ENCODE data around the gene MAP3K6.
A peak's percentile ranks its signal among the peaks of the same experiment; 100 is the strongest.
"Not testable (repeated sequence)": the region's sequence is repeated elsewhere in the genome, so short reads cannot be mapped to it uniquely, and the experiment has no call there.

The MAP3K6 gene

DNA sequence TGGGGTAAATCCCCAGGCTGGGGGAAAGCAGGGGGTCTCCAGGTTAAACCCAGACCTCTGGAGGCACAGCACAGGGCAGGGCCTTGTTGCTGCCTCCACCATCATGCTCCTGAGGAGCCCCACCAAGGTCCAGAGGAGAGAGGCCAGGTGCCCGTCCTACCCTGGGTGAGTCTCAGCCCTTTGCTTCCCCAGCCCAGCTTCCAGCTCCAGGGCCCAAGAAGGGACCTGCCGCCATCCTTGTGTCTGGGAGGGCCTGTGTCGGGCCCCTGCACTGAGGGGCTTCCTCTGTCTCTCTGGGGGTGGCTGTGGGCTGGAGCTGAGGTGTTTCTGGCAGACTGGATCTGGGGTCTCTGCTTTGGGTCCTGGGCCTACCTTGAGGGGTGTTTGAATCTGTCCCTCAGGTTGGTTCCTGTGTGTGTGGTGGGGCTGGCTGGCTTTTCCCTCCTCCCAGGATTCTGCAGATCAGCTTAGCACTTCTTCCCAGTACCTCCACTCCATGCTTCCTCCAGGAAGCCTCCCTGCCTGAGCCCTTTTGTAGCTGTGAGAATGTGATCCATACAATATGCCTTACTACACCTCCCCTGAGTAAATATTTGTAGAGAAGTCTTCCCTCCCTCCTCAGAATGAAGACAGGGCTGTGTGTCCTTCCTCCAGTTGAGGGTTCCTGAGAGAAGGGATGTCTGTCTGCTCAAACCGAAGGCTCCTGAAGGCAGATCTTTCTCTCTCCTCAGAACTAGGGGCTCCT is 31.8 kb upstream of the MAP3K6 start:
- no peak for DNase-seq (ENCODE audit: low read depth in 1 of 2, low spot score in 1 of 2)

DNA sequence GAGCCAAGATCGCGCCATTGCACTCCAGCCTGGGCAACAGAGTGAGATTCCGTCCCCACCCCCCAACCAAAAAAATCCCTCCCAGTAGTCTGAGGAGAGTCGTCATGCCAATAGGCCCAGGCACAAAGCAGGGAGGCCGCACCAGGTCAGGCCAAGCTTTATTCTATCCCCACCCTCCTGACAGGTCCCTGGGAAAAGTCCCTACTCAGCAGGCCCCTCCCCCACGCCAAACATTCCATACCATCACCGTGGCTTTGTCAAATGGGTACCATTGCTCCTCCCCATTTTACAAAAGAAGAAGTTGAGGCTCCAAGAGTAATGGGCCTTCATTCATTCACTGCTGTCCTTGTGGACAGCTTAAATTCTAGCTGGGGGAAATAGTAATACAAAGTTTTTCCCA is 31.0 kb upstream of the MAP3K6 start:
- DNase-seq (ENCODE audit: low read depth in 1 of 2, low spot score in 1 of 2) = no peak

DNA sequence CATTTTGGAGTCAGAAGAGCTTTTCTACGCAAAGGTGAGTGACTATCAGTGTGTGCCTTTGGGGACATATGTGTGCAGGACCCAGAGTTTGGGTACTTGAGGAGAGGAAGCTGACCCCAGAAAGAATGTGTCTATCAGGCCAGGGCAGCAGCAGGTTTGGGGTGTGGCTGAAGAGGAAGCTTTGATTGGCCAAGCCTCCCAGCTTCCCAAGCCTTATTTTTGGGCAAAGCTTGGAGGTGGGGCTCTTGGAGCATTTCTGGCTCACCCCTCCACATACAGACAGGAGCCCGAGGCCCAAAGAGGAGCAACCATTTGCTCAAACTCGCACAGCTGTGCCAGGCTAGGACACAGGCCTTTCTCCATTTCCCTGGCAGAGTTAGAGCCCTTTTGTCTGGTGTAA is 30.3 kb upstream of the MAP3K6 start:
- DNase-seq (ENCODE audit: low read depth in 1 of 2, low spot score in 1 of 2) = no peak

DNA sequence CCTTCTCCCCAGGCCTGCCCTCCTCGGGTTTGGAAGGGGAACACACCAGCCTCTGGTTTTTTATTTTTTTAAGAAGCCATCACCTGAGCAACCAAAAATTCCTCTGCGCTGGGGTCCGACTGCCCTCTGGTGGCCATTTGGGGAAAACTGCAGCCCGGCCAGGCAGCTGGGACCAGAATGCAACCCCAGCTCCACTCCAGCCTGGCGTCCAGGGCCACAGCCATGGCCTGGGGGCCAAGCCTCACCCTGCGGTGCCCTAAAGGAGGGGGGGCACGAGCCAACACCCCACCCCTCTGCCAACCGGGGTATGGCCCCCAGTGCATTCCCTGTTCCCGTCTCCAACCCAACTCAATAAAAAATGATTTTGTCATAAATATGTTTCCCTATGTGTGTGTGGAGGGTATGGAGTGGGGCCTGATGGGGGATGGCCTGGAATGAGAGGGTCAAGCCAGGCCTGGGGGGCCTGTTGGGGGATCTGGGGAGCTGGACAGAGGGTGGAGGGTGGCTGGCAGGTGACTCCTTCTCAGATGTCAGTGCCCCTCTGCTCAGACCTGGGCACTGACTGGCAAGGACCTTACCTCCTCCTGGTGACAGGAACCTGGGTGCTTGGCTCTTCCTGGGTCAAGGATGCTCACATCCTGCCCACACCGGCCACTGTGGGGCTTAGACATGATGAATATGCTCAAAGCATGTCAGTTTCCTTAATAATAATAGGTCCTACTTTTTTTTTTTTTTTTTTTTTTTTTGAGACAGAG is 28.9 kb upstream of the MAP3K6 start:
- peak; percentile 65 to 72 for DNase-seq (ENCODE audit: low read depth in 1 of 2, low spot score in 1 of 2)

DNA sequence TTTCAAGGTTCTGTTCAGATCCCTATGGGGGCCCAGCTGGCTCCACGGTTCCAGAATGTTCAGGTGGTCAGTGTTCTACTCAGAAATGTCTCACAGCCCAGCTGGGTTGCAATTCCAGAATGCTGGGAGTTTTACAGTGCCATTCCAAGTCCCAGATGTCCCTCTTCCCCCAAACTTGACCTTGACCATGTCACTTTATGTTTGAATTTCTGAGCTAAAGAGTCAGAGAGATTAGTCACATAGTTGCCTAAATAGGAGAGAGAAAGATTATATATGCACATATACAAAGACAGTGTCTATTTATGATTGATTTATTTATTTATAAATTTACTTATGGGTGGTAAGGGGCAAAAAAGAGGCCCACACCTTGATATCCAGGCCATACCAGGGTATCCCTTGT is 28.2 kb upstream of the MAP3K6 start:
- DNase-seq (ENCODE audit: low read depth in 1 of 2, low spot score in 1 of 2) = no peak

DNA sequence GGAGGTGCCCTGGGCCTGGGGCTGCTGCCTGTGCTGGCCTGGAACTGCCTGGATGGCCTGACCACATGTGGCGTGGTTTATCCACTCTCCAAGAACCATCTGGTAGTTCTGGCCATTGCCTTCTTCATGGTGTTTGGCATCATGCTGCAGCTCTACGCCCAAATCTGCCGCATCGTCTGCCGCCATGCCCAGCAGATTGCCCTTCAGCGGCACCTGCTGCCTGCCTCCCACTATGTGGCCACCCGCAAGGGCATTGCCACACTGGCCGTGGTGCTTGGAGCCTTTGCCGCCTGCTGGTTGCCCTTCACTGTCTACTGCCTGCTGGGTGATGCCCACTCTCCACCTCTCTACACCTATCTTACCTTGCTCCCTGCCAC is 27.5 kb upstream of the MAP3K6 start:
- DNase-seq (ENCODE audit: low read depth in 1 of 2, low spot score in 1 of 2) = no peak

DNA sequence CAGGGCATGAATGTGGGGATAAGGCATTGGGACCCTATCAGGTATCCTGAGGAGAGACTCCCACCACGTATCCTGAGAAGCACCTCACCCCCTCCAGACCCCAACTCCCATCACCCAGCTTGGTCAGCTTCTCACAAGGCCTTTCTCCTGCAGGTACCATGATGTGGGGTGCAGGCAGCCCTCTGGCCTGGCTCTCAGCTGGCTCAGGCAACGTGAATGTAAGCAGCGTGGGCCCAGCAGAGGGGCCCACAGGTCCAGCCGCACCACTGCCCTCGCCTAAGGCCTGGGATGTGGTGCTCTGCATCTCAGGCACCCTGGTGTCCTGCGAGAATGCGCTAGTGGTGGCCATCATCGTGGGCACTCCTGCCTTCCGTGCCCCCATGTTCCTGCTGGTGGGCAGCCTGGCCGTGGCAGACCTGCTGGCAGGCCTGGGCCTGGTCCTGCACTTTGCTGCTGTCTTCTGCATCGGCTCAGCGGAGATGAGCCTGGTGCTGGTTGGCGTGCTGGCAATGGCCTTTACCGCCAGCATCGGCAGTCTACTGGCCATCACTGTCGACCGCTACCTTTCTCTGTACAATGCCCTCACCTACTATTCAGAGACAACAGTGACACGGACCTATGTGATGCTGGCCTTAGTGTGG is 27.0 kb upstream of the MAP3K6 start:
- no peak for DNase-seq (ENCODE audit: low read depth in 1 of 2, low spot score in 1 of 2)

DNA sequence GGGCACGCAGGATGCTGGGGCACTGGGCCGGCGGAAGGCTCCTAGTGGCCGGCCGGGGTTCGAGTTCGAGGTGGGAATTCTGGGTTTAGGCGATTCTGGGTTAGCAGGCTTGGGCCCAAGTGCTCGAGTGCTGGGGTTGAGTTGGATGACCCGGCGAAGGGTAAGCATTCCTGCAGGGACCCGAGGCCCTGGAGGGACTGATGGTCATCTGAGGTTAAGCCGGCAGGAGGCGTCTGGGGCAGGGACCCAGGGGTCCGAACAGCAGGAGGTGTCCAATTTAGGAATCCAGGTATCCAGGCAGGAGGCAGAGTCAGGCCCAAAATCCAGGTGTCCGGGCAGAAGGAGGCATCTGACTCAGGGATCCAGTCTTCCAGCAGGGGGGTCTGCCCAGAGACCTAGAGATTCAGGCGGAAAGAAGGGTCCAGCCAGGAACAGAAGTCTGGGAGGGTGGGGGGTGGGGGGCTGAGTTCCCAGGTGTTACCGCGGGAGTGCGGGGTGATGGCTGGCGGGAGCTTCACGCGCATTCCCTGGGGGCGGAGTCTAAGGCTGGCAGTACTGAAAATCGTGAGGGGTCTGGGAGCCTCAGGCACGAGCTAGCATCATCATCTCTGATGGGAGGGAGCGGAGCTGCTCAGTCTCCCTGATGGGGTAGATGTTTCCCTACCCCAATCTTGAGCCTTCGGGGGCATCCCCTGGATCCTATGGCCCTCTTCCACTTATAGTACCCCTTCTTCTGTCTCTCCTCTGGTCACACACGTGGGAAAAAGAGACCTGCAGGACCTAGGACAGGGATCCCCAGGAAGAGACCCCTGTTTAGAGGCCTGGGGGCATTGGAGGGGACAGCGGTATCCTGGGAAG is 26.2 kb upstream of the MAP3K6 start:
- DNase-seq (ENCODE audit: low read depth in 1 of 2, low spot score in 1 of 2) = no peak

DNA sequence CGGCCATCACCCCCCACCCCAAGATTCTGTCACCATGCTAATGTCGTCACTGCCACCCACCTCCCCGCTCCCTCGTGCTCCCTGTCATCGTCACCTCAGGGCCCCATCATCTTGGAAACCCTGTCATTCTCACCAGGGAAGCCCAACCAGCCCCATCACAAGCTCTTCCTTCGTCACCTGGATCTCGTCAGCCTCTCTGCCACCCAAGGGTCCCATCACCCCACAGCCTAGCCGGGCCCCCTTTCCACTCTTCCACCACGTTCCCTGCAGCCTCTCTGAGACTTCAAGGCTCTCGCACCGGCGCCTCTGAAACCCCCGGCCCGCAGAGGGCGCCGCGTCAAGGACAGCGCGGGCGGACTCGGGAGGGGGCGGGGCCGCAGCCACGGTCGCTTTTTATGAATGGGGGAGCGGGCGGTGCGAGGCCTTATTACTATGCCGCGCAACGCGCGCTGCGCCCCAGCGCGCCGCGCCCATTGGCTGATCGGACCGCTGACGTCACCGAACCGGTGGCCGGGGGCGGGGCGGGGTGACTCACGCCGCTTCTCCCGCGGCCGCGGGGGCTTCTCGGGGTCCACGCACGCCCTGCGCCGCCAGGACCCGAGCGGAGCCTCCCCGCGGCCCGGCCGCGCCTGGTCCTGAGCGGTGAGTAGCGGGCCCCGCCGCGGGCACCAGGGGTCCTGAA is 25.5 kb upstream of the MAP3K6 start, which contains the start of gene GPR3:
Gene GPR3, plus strand, starts transcription at position 527 of the 682 bp plus-strand sequence. CDS start 1,177 bp downstream, outside the sequence.
- DNase-seq (ENCODE audit: low read depth in 1 of 2, low spot score in 1 of 2) = peak; percentile 84 to 92

DNA sequence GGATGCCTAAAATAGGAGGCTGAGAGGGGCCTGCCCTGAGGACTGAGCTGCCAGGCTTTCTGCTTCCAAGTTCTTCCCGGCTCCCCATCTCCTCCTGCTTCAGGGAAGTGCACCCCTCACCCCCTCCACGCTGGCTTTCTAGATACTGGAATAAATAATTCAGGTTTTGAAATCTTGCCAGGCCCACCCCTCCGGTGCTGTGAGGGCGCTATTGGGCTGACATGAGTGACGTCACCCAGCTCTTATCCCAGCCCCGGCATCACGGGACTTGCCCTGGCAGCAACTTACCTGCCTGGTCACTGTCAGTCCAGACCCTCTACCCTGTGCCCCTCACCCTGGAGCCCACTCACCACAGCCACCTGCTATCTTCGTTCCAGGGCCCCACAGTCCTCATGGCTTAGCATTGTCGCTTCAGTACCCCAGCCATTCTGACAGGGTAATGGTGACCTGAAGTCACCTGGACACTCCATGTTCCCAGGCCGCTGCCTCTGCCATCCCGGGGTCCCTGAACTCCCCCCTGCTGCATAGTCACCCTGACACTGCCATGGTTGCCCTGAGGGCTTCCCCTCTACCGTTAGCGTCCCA is 24.8 kb upstream of the MAP3K6 start:
- no peak for DNase-seq (ENCODE audit: low read depth in 1 of 2, low spot score in 1 of 2)

DNA sequence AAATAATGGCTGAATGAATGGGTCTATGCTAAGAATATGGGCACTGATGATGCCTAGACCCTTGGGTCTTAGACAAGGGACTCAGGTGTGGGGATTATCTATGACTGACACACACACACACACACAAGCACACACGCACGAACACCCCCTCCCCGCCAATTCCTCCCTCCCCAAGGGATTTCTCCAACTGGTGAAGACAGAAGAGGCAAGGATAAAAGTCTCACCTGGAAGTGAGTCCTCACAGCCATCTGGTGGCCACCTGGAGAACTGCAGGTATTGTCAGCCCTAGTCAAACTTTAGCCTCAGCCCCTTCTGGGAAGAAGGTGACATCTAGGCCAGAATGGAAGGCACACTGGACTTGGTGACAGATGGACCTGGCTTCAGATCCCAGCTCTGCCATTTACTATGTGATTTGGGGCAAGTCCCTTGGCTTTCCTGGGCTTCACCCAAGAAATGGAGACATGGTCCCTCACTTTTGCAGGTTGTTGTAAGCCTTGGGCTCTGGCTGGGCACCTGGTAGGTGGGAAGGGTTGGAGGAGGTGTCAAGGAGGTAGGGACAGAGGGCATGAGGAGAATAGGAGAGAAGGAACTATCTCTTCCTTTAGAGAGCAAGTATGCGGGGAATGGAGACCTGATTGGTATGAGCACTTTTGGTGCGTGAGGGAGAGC is 21.7 kb upstream of the MAP3K6 start:
- DNase-seq (ENCODE audit: low read depth in 1 of 2, low spot score in 1 of 2) = peak; percentile 60 to 70

DNA sequence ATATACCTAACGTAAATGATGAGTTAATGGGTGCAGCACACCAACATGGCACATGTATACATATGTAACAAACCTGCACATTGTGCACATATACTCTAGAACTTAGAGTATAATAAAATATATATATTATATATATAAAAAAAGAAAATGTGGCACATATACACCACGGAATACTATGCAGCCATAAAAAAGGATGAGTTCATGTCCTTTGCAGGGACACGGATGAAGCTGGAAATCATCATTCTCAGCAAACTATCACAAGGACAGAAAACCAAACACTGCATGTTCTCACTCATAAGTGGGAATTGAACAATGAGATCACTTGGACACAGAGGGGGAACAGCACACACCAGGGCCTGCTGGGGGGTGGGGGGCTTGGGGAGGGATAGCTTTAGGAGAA is 18.0 kb upstream of the MAP3K6 start:
- DNase-seq (ENCODE audit: low read depth in 1 of 2, low spot score in 1 of 2) = not testable (repeated sequence)

DNA sequence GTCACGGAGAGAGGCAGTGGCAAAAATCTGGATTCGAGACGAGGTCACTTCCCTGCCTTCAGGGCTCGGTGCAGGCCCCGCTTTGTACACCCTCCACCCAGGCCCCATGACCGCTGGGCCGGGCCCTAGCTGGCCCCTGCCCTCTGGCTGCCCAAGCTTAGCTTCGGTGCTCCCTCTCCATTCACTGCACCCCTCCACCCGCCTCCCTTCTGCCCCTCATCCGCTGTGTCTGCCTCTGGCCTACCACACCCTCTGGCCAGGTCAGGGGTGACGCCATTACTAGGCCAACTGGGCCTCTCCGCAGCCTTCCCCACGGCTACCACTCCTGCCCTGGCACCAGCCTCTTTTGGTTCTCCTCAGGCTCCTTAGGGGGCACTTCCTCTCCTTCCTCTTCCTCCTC is 16.9 kb upstream of the MAP3K6 start:
- no peak for DNase-seq (ENCODE audit: low read depth in 1 of 2, low spot score in 1 of 2)

DNA sequence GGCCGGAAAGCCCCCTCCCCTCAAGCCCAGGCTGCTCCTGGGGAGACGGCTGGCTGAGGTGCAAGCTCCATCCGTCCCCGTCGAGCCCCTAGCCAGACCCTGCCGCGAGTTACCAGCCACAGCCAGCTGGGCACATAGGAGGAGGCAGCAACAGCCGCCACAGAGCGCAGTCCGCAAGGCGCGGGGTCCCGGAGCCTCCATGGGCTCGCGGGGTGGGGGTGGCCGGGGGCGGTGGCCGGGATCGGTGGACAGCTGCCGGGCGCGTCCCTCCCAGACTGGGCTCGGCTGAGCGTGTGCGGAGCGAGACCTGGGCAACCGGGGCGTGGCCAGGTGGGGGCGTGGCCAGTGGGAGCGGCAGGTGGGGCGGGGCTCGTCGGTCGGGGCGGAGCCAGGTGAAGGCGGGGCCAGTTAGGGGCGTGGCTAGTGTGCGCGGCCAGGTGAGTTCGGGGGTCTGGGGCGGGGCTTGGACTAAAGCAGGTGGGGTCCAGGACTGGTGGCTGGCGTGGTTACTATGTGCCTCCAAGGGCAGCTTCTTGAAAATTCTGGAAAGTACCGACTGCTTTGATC is 16.4 kb upstream of the MAP3K6 start, which contains the start of gene CD164L2:
Gene CD164L2, minus strand, starts transcription at position 295 of the 567 bp plus-strand sequence. Its CDS starts 94 bp downstream, at position 201.
- DNase-seq (ENCODE audit: low read depth in 1 of 2, low spot score in 1 of 2) = no peak

DNA sequence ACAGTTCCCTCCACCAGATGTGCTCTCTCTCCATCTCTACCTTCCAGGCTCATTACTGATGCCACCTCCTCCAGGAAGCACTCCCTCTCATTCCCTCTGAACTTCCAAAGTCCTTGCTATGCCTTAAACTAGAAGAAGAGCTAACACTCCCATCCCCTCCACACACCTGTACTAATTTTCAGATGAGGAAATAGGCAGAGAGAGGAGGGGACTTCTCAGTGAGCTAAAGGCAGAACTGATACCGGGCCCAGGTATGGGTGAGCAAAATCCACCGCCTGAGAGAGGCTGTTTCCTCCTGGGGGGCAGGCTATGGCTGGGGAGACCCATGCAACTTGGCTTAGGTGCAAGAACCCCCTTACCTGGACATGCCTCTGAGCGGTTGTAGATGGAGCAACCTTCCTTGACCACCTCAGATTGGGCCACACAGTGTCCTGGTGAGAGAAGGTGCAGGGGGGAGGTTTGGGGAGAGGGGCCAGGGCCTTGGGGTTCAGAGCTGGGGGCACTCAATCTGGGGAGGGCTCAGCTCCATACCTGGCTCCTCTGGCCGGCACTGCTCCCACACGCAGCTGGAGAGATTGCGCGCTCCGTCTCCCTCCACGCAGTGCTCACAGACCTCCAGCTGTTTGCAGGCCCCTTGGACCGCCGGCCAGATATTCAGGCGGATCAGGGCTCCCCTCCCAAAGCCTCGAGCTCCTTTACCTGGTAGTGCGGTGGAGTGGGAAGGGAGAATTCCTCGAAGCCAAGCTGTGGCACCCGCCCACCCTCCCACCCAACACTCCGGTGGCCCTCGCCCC is 15.4 kb upstream of the MAP3K6 start:
- DNase-seq (ENCODE audit: low read depth in 1 of 2, low spot score in 1 of 2) = no peak

DNA sequence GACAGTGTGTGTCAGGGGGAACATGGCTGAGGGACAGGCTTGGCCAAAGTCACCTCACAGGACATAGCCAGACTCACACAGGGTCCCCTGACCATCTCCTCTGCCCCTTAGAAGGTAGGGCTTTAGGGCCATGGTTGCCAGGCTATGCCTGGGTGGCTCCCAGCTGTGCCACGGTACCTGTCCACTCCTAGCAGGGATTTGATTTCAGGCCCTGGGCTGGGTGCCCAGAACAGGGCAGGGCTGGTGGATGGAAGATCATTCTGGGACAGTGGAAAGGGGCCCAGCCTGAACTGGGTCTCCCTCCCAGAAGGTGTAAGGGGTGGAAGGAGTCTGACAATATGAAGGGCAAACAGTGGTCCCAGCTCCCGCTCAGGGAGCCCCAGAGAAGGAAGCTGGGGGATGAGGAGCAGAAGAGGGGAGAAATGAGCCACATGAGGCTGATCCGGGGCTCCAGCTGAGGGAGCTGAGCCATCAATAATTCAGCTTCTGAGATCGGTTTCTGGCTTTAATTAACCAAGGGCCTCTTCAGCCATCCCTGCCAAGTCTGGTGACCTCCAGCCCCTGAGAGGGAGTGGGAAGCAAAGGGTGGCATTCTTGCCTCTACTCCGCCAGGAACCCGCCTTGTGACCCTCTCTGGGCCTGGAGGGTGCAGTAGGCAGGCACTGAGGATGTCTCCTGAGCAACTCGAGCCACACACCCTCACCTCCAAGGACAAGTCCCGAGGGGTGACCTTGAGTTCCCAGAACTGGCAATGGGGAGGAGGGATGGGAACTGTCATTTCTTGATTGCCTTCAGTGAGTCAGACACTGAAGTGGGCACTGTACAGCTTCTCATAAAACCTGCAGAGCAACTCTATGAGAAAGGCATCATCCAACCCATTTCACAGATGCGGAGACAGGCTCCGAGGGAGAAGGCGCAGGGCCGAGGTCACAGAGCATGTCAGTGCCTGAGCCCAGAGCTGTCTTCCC is 14.3 kb upstream of the MAP3K6 start:
- no peak for DNase-seq (ENCODE audit: low read depth in 1 of 2, low spot score in 1 of 2)

DNA sequence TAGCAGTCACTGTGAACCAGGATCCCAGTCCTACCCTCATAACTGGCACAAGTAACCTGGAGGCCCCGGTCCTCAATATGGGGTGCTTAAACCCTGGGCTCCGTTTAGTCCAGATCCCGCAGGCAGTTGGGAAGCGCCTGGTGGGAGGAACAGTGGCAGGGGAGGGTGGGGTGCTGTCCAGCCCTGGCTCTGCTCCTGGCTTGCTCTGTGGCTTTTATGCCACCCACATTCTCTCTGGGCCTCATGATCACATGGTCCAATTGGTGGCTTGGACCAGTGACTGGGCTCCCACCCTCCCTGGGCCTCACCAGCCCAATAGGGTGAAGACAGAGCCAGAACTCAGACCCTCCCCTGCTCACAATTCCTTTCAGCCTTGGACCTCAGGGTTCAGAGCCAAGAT is 13.5 kb upstream of the MAP3K6 start:
- DNase-seq (ENCODE audit: low read depth in 1 of 2, low spot score in 1 of 2) = no peak

Measured in activated CD4-positive, alpha-beta T cell treated with anti-CD3 and anti-CD28 coated beads, Interleukin-2, amount 50 U/mL, for 24 hours (primary cell).